GM21381 (cell line): ENCODE data around the gene CCDC34.

Experiments
- ATAC-seq: cut with Tn5 transposase; IDR thresholded peaks from one replicate; pipeline ENCODE4 v1.9.1; 2021; ENCODE audit warnings: mild to moderate bottlenecking, moderate library complexity; ENCODE audit not compliant: unreplicated experiment

The CCDC34 gene

DNA sequence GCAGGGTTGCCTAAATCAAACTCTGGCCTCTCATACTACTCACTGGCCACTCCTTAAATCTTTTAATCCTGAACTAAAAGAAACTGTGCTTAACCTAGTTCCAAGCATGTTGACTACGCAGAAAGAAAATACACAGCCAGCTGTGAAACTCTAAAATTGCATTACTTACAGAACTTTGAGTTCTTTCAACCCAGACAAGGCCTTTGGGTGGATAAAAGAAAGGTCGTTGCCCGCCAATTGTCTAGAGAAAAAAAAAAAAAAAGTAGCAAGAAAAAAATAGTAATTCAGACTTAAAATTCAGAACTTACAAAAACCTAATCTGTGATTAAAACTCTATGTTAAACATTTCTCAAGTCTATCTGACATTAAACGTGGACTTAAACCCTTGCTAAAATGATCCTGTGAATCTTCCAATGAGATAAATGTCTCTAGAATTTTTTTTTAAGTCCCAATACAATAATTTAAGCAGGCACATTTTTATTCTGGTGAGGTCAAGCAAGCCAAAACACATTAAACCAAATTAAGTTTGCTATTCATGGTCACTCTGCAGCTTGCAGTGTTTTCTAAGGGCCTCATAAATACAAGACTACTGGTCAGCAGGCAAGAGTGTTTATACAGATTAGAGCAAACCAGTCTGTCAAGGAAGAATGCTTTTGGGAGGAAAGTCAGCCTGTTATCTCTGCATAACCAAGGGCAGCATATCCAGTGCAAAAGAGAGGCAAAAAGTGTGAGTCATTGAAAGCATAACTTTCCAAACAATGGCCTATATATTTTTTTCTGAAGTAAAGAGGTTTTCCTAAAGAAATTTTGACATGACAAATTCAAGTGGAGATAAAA is 29.5 kb upstream of the CCDC34 start:
- ATAC-seq = no peak

DNA sequence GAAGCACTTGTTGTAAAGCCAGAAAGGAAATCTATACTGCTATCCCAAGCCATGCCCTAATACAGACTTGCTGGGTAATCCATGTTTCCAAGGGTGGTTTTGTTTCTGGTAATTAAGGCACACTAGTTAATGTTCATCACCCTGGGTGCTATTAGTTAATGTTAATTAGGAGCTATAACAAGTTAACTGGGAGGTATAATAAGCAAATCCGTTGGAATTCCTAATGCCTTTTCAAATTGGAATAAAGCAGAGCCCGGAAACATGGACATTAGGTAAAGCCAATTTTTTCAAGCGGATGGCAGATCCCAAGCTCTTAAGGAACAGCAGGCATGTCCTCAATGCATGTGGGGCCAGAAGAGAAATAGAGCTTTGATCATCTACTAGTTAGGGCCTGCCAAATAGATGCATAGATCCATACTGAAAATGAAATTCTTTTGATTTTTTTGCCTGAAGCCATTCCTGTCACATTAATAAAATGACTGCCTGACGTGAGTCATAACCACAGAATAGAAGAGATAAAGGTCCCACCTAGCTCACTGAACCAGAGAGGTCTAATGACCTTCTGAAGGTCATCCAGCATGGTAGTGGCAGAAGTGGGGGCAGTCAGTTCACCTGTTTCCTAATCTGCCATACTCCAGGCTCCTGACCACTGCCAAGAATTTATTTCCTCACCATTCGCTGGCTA is 28.5 kb upstream of the CCDC34 start:
- ATAC-seq = no peak

DNA sequence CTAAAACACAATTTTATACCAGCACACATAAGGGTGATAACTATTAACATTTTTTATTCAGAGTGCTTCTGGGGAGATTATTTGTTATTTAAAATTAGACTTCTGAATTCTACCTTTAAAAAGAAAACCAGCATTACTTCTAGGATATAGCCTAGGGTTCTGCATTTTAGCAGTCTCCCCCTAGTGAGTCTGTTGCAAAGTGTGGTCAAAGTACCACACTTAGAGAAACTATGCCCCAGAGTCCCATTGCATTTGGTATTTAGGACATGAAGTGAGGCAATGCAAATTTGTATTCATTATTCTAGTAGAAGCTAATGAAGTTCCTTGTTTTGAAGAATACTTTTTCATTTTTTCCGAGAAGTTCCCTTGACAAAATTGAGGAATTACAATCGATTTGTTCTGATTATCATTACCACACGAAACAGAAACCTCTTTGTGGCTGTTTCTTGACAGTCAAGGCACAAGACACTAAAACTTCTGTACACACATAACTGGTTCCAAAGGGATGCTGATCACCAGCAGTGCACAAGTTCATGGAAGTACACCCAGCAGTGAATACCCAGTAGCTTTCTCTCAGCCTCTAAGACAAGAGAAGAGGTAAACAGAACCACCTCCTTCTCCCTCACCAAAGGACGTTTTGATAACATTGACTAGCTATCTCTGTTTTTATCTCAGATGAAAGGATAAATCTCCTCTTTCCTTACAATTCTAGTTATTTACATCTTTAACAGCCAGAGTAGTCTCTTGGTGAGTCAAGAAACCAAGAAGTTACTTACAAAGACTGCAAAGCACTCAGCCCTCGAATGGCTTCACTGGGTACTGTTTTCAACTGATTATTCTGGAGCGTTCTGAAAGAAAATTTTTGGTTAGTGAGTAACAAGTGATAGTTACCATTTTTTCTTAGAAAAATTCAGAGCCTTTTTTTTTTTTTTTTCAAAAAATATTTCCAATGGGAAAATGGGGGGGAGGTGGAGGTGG is 27.6 kb upstream of the CCDC34 start:
- no peak for ATAC-seq

DNA sequence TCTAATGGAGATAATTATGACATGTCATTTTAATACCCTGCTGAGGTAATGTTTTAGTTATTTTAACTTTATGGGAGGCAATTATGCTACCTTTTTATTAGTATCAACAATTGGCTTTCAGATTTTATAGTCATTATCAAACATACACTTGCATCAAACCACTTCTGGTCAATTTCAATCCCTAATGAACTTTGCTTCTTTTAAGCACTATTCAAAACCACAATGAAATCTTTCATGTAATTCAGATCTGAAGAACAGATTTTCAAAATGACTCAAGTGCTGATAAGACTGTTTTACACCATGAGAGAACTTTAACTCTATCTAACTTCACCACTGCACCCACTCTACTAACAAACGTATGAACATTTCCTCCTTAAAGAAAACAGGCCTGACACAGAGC is 25.9 kb upstream of the CCDC34 start:
- no peak for ATAC-seq

DNA sequence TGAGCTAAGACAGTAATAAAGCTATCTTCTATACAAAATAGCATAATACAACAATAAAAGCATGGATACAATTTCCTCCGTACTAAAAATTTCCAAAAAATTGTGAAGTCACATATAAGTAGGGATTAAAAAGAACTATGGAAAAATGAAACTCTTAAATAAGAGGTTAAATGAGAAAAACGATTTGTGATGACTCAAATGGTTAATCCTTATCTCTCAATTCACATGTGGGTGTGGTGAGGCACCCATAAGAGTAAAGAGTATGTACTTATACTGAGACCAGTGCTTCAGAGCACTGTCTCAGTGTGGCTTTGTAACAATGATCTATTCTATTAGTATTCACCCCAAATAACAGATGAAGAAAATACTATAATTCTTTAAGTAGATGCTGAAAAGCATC is 25.0 kb upstream of the CCDC34 start:
- ATAC-seq = no peak

DNA sequence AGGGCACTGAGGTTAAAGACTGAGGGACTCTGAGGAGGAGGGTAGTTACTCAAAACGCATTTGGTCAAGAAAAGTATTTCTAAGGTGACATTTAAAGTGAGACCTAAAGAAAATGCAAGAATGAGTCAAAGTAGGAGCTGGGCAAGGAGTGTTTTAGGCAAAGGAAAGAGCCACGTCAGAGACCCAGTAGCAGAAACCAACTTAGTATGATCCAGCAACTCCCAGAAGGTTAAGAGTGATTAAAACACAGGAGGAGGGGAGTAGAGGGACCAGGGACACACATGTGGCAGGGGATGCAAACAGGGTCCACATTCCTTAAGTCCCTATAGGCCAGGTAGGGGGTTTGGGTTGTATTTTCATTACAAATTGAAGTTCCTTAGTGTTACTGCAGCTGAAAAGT is 24.3 kb upstream of the CCDC34 start:
- no peak for ATAC-seq

DNA sequence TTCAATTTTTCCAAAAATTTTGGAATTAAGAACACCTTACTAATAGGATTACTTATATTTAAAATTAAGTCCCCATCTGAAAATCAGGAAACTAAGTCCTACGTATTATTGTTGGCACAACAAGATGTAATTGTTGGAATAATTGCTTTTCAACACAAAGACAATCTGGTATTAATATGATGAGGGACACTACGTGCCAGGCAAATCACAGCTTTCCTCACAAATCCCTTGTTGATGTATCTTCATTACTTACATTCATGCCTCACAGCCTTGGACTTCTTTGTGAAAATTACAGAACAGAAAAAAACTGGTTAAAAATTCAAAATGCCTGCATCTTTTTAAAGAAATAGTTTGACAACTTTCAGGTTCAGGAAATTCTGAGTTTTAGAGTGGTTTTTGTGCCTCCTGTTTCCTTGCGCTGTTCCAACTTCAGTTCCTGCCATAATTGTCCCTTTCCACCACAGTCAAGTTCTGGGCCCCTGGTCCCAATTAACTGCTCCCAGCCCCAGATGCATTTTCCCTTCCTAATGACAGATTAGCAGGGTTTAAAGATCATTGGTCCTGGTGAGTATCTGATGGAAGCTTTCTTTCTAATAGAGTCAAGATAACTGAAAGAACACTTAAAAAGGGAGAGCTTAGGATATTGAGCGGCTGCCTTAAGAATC is 23.3 kb upstream of the CCDC34 start:
- ATAC-seq = no peak

DNA sequence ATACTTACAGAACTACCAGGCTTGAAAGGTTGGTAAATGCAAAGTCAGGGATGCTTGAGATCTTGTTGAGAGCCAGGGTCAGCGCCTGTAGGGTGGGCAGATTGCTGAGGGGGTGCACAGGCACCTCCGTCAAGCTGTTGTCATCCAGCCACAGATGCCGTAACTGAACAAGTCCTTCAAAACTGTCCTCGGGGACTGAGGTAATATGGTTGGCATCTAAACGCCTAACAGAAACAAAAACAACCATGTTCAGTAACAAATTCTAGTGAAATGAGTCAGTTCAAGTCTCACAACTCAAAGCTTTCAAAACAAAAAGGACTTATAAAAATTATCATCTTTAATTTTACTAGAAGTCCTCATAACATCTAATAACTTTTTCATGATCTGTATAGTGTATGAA is 22.2 kb upstream of the CCDC34 start:
- ATAC-seq = no peak

DNA sequence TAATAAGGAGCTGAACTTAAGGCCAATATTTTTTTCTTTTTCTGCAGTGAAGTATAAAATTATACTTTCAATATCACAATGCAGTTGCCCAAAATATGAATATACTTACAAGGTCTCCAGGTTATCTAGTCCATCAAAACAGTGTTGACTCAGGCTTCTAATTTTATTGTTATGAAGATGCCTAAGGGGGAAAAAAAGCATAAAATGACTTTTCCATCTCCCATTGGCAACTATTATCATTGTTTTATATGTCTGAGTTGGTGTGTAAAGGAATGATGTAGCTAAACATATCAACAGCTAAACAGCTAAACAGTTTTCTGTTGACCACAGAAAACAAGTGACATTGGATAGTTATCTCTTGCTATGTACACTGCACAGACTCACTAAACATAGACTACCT is 21.2 kb upstream of the CCDC34 start:
- no peak for ATAC-seq

DNA sequence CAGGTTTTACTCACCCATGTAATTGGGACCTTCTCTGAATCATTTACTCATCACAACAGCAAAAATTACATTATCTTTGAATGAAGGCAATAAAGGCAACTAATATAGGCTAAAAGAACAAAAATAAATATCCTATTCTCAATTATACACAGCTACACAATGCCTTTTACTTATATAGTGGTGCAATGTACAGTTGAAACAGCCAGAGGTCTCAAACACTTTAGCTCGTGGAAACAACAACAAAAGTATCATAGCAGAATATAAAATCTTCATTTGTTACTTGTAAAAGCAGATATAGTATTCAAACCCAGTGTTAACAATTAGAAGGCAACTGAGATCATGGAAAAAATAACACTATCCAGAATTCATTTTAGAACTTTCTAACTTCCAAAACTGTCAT is 20.6 kb upstream of the CCDC34 start:
- no peak for ATAC-seq

DNA sequence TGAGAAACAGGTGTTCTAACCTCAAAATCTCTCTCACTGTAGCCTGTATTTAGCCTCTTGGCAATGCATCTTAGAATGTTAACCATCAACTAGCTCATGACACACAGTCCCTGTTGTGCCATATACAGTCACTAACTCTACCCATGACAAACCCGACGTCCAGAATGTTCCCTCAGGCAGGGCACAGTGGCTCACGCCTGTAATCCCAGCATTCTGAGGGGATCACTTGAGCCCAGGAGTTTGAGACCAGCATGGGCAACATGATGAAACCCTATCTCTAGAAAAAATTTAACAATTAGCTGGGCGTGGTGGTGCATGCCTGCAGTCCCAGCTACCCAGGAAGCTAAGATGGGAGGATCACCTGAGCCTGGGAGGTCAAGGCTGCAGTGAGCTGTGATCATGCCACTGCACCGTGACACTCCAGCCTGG is 18.2 kb upstream of the CCDC34 start:
- no peak for ATAC-seq

DNA sequence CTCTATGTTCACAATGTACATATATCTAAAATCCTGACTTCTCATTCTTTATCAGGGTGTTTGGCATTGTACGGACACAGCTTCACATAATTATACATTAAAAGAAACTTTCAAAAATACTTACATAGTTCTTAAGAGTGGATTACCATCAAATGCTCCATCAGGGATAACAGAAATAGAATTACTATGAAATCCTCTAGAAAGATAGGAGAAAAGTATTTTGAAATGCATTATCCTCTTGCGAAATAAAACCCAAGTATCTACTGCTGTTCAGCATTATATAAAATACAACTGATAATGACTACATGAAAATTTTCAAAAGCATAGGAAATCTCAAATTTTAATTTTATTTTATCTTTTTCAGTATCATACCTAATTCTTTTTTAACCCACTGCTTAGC is 17.8 kb upstream of the CCDC34 start:
- no peak for ATAC-seq

DNA sequence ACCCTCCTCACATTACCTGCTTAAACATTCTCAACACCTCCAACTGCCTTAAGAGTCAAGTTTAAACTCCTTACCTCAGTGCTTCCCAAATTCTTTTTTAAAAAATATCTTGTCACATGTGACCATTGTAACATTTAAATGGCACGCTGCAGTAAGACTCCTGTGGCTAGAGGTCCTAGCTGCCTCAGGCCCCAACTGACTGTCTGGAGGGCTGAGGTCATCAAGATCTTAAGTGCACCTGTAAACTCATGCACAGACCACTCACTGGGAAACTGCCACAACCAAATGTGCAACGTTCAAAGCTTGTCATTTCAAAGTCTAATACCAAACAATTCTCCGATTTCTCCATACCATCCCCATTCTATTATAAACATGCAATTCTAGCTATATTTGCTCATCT is 16.4 kb upstream of the CCDC34 start:
- no peak for ATAC-seq

DNA sequence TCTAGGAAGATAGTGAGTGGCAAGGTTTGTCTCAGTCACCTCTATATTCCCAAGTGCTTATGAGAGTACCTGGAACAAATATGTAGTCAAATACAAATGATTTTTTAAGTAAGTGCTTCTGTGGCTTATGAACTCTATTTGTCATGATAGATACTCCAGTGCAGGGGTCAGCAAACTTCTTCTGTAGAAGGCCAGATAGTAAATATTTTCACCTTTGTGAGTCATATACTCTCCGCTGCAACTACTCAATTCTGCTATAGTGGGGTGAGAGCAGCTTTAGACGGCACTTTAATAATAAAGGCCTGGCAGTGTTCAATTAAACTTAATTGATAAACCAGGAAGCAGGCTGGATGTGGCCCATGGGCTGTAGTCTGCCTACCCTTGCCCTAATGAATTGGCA is 12.4 kb upstream of the CCDC34 start:
- no peak for ATAC-seq

DNA sequence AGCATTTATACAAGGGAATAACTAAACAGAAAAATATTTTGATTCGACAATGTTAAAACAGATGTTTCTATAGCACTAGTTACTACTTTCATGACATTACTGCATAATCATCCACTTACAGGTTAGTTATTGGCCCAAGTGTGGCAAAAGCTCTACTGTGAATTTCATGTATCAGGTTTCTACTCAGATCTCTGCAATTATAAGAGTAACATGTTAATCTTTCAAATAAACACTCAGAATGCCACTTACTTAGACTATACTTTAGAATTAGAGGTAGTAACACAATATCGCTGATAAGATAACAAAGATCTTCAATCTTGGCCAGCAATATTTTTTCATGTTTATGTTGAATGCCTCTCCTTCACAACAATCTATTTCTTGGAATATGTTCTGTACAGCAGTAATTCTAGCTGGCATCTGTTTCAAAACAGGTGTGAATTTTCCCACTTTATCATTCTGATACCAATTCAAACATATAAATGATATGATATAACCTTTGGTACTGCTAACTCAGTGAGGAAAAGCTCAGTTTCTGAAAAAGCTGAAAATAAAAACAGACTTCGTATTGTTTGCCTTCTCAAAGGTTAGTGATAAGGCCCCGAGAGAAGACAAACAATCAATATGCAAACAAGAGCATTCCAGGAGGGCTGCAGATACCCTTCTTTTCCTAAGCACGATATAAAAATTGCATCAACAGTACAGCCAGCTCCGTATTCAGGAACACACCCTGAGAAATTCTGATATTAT is 11.0 kb upstream of the CCDC34 start:
- no peak for ATAC-seq

DNA sequence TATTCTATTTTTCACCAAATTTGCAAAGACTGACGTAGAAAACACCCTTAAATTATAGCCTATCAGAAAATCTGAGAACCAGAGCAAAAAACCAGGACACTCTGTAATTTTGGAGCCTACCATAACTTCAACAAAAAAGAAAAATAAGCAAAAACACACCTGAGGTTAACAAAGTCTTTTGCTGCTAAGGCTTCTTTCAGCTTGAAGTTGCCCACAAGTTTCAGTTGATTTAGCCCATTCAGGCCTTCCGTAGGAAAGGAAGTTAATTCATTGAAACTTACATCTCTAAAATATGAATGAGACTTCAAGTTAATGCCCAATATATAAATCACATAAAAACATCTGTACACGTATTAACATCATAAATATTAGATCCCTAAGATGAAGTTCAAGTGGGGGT is 10.4 kb upstream of the CCDC34 start:
- no peak for ATAC-seq

DNA sequence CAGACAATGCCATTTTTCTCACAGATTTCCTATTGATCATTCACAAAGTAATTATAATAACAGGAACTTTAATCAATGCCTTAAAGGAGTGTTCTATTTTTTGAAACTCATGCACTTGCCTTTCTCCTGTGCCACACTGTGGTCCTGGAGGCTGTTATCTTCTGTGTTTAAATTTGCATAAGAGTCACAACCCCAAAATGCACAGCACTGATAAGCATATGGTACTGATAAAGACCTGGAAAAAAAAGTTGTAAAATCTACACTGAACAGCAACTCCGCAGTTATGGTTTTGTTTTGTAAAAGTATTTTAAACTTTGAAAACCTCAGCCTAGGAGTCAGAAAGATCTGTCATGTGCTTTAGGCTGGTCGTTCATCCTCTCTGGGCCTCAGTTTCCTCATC is 9.1 kb upstream of the CCDC34 start:
- ATAC-seq = no peak

DNA sequence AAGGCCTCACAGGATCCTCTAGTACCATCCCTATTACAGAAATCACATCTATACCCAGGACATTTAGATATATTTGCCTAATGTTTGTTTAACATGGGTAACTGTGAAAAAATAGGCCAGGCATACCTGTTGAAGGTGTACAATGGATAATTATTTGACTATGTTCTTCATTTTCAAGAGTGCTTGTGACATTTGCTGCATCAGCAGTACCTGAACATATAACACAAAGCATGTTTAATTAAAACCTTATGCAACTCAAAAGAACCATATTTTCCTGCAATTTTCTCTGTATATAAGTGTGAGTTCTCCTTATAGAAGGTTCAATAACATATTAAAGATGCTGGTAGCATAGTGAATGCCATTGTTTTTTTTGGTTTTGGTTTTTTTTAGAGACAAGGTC is 8.5 kb upstream of the CCDC34 start:
- no peak for ATAC-seq

DNA sequence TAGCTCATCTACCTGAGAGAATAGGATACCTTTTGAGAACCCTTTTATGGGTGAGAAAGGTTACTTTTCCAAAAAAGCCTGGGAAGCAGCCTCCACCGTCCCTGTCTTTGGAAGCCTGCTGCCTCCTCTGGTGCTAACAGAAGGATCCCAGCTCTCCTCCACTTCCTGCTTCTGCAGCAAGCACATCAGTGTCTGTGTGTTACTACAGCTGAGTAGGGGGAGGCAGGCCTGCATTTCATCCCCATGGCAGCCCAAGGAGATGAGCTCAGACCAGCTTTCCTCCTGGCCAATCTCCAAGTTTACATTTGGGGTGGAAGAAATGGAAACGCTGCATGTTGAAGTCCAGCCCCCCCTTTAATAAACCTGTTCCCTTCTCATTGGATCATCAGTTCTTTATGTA is 7.4 kb upstream of the CCDC34 start:
- no peak for ATAC-seq

DNA sequence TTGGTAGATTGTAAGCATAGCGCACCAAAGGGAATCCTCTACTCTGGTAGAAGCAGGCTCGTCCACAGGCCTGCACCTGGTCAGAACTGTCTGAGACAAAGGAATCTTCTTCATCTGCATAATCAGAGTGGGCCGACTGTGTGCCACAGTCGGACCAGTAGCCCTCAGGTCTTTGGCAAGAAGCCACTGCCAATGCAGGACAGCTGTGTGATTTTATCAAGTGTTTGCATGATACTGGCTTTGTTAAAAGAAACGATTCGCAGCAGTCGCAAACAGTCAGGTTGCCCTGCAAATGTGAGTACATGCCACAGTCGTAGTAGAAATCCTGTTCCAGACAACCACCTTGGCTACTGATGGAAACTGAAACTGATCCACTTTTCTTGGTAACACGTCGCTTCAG is 4.9 kb upstream of the CCDC34 start:
- no peak for ATAC-seq
